GM23338 (cell line): ENCODE results near the gene SENP5. TPM values are rescaled to one million over a fixed set of nuclear protein-coding genes. Genes with fewer than 3 reads are reported as not detected.
"Not testable (repeated sequence)": the region's sequence is repeated elsewhere in the genome, so short reads cannot be mapped to it uniquely, and the experiment has no call there.

Experiments used
- ATAC-seq: fragments of 200-7000 bp; cut with Tn5 transposase; 3 replicates; pipeline ENCODE4 v1.9.1; 2020
- DNase-seq: peaks from one replicate; pipeline ENCODE4 v3.0.0-alpha.2; 2015; ENCODE audit warnings: low spot score
- H2AFZ ChIP-seq: fragments of 200-600 bp; sonication (generic); 2 replicates; pipeline ENCODE4 v1.8.0; 2016; ENCODE audit warnings: antibody characterized with exemption, mild to moderate bottlenecking, moderate library complexity
- H3F3A ChIP-seq: fragments of 200-600 bp; sonication (generic); replicated peaks from 2 replicates; pipeline ENCODE4 v1.8.0; 2017; ENCODE audit warnings: antibody characterized with exemption, mixed run types, low read depth
- H3K27ac ChIP-seq: fragments of 200-600 bp; sonication (generic); 2 replicates; pipeline ENCODE4 v1.6.1; 2016; ENCODE audit warnings: low read depth
- H3K27me3 ChIP-seq: fragments of 200-600 bp; sonication (generic); 2 replicates; pipeline ENCODE4 v1.8.0; 2016; ENCODE audit warnings: mild to moderate bottlenecking, mixed run types, moderate library complexity; ENCODE audit not compliant: insufficient read depth
- H3K36me3 ChIP-seq: fragments of 200-600 bp; sonication (generic); 2 replicates; pipeline ENCODE4 v1.8.0; 2016; ENCODE audit warnings: mild to moderate bottlenecking; ENCODE audit not compliant: insufficient read depth
- H3K4me1 ChIP-seq: fragments of 200-600 bp; sonication (generic); 2 replicates; pipeline ENCODE4 v1.8.0; 2016; ENCODE audit warnings: mild to moderate bottlenecking, moderate library complexity; ENCODE audit not compliant: insufficient read depth
- H3K4me2 ChIP-seq: fragments of 200-600 bp; sonication (generic); 2 replicates; pipeline ENCODE4 v1.7.1; 2017; ENCODE audit warnings: mixed run types
- H3K4me3 ChIP-seq: fragments of 200-600 bp; sonication (generic); 2 replicates; pipeline ENCODE4 v1.6.1; 2016; ENCODE audit warnings: mixed run types
- H3K79me2 ChIP-seq: fragments of 200-600 bp; sonication (generic); replicated peaks from 2 replicates; pipeline ENCODE4 v1.8.0; 2017; ENCODE audit warnings: mild to moderate bottlenecking; ENCODE audit not compliant: insufficient read depth
- H3K9me2 ChIP-seq: fragments of 200-600 bp; sonication (generic); 2 replicates; pipeline ENCODE4 v1.8.0; 2017; ENCODE audit not compliant: insufficient read depth
- H4K20me1 ChIP-seq: fragments of 200-600 bp; sonication (generic); replicated peaks from 2 replicates; pipeline ENCODE4 v1.8.0; 2017; ENCODE audit warnings: mild to moderate bottlenecking; ENCODE audit not compliant: insufficient read depth
- H3K27ac Mint-ChIP-seq: 2 replicates; pipeline ENCODE4 v1.8.0; 2020; ENCODE audit warnings: inconsistent platforms, mild to moderate bottlenecking, moderate library complexity, mixed read lengths
- H3K27me3 Mint-ChIP-seq: 3 replicates; pipeline ENCODE4 v1.8.0; 2022; ENCODE audit warnings: low read depth, mild to moderate bottlenecking, moderate library complexity, mixed read lengths, inconsistent platforms; ENCODE audit not compliant: insufficient read depth, poor library complexity
- H3K36me3 Mint-ChIP-seq: 3 replicates; pipeline ENCODE4 v1.8.0; 2021; ENCODE audit warnings: low read depth, mild to moderate bottlenecking, inconsistent platforms, moderate library complexity, mixed read lengths
- H3K4me1 Mint-ChIP-seq: 3 replicates; pipeline ENCODE4 v1.8.0; 2020; ENCODE audit warnings: mild to moderate bottlenecking, inconsistent platforms, mixed read lengths
- H3K4me3 Mint-ChIP-seq: 3 replicates; pipeline ENCODE4 v1.8.0; 2021; ENCODE audit warnings: moderate library complexity, mild to moderate bottlenecking, inconsistent platforms, mixed read lengths
- H3K9me3 Mint-ChIP-seq: 3 replicates; pipeline ENCODE4 v1.8.0; 2020; ENCODE audit warnings: moderate library complexity, mild to moderate bottlenecking, inconsistent platforms, mixed read lengths
- CREB1 ChIP-seq: fragments of 250-450 bp; sonication (Bioruptor Pico); IDR thresholded peaks from 2 replicates; pipeline ENCODE4 v1.5.0; 2020; ENCODE audit warnings: low read depth, mild to moderate bottlenecking, moderate library complexity
- CTCF ChIP-seq, 2 experiments: fragments of 200-600 bp in 1 of 2; sonication (generic) in 1 of 2; conservative IDR thresholded peaks; 2 replicates each; pipeline versions ENCODE4 v1.5.1 to v1.6.1; 2016 to 2017; ENCODE audit warnings: antibody characterized with exemption in 2 of 2, low read depth in 2 of 2, mild to moderate bottlenecking in 2 of 2, moderate library complexity in 1 of 2
- STAT1 ChIP-seq: IDR thresholded peaks from one replicate; pipeline ENCODE4 v1.6.1; 2016; ENCODE audit warnings: antibody characterized with exemption; ENCODE audit not compliant: unreplicated experiment
- ZNF114 ChIP-seq: fragments of 250-450 bp; sonication (Bioruptor Pico); IDR thresholded peaks from 2 replicates; pipeline ENCODE4 v1.5.0; 2020; ENCODE audit warnings: mild to moderate bottlenecking, moderate library complexity
- polyA plus RNA-seq: library from polyadenylated mRNA; unstranded; fragments of >200 nt; fragmentation: Nextera tagmentation; extraction: Ambion mirVana; gene quantifications from 2 replicates; pipeline ENCODE4 v1.2.1, GENCODE V29; 2016
- total RNA-seq: library from RNA; depleted of rRNA; stranded (reverse); fragments of >200 nt; shearing (Covaris generic); gene quantifications from 2 replicates; pipeline ENCODE4 v1.2.3, GENCODE V29; 2014

The SENP5 gene
- total and polyA plus RNA-seq, 2 experiments from 2014 or later: 12.2 to 34.3 TPM

- H3K4me3 Mint-ChIP-seq: no peak overlapping the region
- peak; percentile 88 for DNase-seq
- no peak overlapping the region for H3K4me2 ChIP-seq
- no peak overlapping the region for H3K27ac ChIP-seq
- no peaks in the 10 kb centered on the region for H3K36me3 ChIP-seq
- H3K4me3 ChIP-seq: no peak overlapping the region
- H2AFZ ChIP-seq: no peak overlapping the region
- no peaks in the 10 kb centered on the region for H3K4me1 Mint-ChIP-seq
- no peaks in the 10 kb centered on the region for H3F3A ChIP-seq
- H3K9me3 Mint-ChIP-seq: no peaks in the 10 kb centered on the region
- H4K20me1 ChIP-seq: no peaks in the 10 kb centered on the region; the same call in 1 of the 2 replicates
- H3K27me3 ChIP-seq: no peaks in the 10 kb centered on the region
- no peaks in the 10 kb centered on the region for H3K4me1 ChIP-seq
- TF ChIP-seq ZNF114 (CRISPR knock-in tag): no peak
- 0 out of 2 replicates have a peak, but pooled peaks have one; percentile 3 for TF ChIP-seq CREB1 (CRISPR knock-in tag)
- peak; percentile 89 to 94 for TF ChIP-seq CTCF (conservative IDR thresholded peaks at IDR 0.05; ENCODE audit: low read depth in 2 of 2)
- peaks cover 5% of the 10 kb centered on the region for H3K27me3 Mint-ChIP-seq
- H3K79me2 ChIP-seq: no peaks in the 10 kb centered on the region
- no peaks in the 10 kb centered on the region for H3K36me3 Mint-ChIP-seq
- peak; percentile 93 for ATAC-seq
- H3K27ac Mint-ChIP-seq: no peak overlapping the region
- no peaks in the 10 kb centered on the region for H3K9me2 ChIP-seq
Measured at GRCh38 chr3:196837819-196838420, 29.8 kb upstream of the SENP5 start.

GRCh38 chr3:196839351-196839750 lies 28.4 kb upstream of the SENP5 start:
- not testable (repeated sequence) for H3K36me3 Mint-ChIP-seq, H3K27ac Mint-ChIP-seq, H3K36me3 ChIP-seq, H3K9me3 Mint-ChIP-seq, H3K27me3 ChIP-seq, H3K4me1 Mint-ChIP-seq, H3K9me2 ChIP-seq, ATAC-seq, H3K27ac ChIP-seq, H3K79me2 ChIP-seq, H3F3A ChIP-seq, H2AFZ ChIP-seq, H4K20me1 ChIP-seq, H3K27me3 Mint-ChIP-seq, DNase-seq, H3K4me3 ChIP-seq, H3K4me1 ChIP-seq, H3K4me3 Mint-ChIP-seq, H3K4me2 ChIP-seq

- ATAC-seq: no peak
- peak overlapping the region; percentile 47; the same call in 1 of the 2 replicates for H2AFZ ChIP-seq
- peaks cover 3% of the 10 kb centered on the region for H3K27me3 Mint-ChIP-seq
- no peaks in the 10 kb centered on the region for H3K4me1 ChIP-seq
- H3K27ac Mint-ChIP-seq: no peak overlapping the region
- H4K20me1 ChIP-seq: no peaks in the 10 kb centered on the region
- H3K9me2 ChIP-seq: no peaks in the 10 kb centered on the region
- no peak overlapping the region for H3K4me3 ChIP-seq
- TF ChIP-seq CTCF (conservative IDR thresholded peaks at IDR 0.05; ENCODE audit: low read depth in 2 of 2): peak in 1 of 2 experiments; percentile 23; a peak in 1 of 4 replicates
- no peak for TF ChIP-seq STAT1
- H3K4me2 ChIP-seq: no peak overlapping the region
- H3F3A ChIP-seq: no peaks in the 10 kb centered on the region
- H3K4me3 Mint-ChIP-seq: no peak overlapping the region
- H3K9me3 Mint-ChIP-seq: peaks cover 23% of the 10 kb centered on the region
- H3K27ac ChIP-seq: no peak overlapping the region
- no peaks in the 10 kb centered on the region for H3K4me1 Mint-ChIP-seq
- H3K79me2 ChIP-seq: no peaks in the 10 kb centered on the region
- H3K36me3 Mint-ChIP-seq: no peaks in the 10 kb centered on the region
- H3K36me3 ChIP-seq: no peaks in the 10 kb centered on the region
- DNase-seq: no peak
- H3K27me3 ChIP-seq: no peaks in the 10 kb centered on the region
Measured at GRCh38 chr3:196842567-196843434, 24.9 kb upstream of the SENP5 start.
